Transverse colon (tissue), 3 donors: Measurements from ENCODE around the gene UTP20.

ENCODE experiments used
- POLR2A ChIP-seq: fragments of 450-650 bp; IDR thresholded peaks from one replicate; pipeline ENCODE4 v1.6.1; 2016; ENCODE audit warnings: antibody characterized with exemption, mild to moderate bottlenecking, moderate library complexity
- TF ChIP-seq, protein P1 (sequence below), 5 experiments: fragments of 200-600 bp in 3 of 5; fragments of 450-650 bp in 2 of 5; sonication (generic) in 3 of 5; IDR thresholded peaks; 1 replicate in 2 of 5; 2 replicates in 3 of 5; pipeline ENCODE4 v1.5.1; 2016 to 2017; ENCODE audit warnings: antibody characterized with exemption in 5 of 5, inconsistent platforms in 3 of 5, mild to moderate bottlenecking in 2 of 5, moderate library complexity in 1 of 5

DNA sequence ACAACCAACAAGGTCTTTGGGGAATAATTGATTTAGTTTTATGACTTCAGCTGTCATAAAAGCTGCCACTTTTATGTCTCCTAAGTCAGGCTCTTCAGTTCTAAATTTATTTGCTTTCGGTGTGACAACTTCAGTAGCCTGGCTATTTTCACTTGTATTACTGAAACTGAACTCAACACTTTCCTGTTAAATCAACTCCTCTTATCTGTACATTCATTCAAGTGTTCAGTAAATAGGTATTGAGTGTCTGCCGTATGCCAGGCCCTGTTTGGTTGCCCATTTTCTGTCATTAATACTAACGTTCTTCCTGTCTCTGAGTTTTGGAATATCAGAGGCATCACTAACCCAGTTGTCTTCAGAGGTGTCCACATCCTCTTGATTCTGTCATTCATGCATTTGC lies 7.5 kb downstream of the UTP20 start:
- TF ChIP-seq, protein P1, sequence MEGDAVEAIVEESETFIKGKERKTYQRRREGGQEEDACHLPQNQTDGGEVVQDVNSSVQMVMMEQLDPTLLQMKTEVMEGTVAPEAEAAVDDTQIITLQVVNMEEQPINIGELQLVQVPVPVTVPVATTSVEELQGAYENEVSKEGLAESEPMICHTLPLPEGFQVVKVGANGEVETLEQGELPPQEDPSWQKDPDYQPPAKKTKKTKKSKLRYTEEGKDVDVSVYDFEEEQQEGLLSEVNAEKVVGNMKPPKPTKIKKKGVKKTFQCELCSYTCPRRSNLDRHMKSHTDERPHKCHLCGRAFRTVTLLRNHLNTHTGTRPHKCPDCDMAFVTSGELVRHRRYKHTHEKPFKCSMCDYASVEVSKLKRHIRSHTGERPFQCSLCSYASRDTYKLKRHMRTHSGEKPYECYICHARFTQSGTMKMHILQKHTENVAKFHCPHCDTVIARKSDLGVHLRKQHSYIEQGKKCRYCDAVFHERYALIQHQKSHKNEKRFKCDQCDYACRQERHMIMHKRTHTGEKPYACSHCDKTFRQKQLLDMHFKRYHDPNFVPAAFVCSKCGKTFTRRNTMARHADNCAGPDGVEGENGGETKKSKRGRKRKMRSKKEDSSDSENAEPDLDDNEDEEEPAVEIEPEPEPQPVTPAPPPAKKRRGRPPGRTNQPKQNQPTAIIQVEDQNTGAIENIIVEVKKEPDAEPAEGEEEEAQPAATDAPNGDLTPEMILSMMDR (IDR thresholded peaks at IDR 0.05), result no peak
- TF ChIP-seq POLR2A, result no peak
